ENCODE measurements around the gene TMEM19.
A peak's percentile ranks its signal among the peaks of the same experiment; 100 is the strongest.
"Not testable (repeated sequence)": the region's sequence is repeated elsewhere in the genome, so short reads cannot be mapped to it uniquely, and the experiment has no call there.

Gene TMEM19

GRCh38 chr12:71686658-71687025, 760 bp downstream of the TMEM19 start:
- Histone ChIP-seq H3K4me1 (no peaks in the 10 kb centered on the region), H3K27me3 (no peaks in the 10 kb centered on the region), H3K4me3 (ENCODE audit: low read depth, low read length) (peak overlapping the region; percentile 84), H3K36me3 (no peaks in the 10 kb centered on the region), H3K9me3 (no peaks in the 10 kb centered on the region)
- no peak for DNase-seq
- TF ChIP-seq CTCF (IDR thresholded peaks at IDR 0.05; ENCODE audit: low read depth, low read length) = no peak

DNA sequence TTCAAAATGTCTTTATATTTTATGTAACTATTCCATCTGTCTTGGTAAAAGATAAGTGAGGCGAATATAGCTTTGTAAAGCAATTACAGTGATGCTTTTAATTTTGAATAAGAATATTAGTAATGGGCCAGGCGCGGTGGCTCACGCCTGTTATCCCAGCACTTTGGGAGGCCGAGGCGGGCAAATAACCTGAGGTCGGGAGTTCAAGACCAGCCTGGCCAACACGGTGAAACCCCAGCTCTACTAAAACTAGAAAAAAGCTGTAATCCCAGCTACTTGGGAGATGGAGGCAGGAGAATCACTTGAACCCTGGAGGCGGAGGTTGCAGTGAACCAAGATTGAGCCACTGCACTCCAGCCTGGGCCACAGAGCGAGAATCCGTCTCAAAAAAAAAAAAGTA, 1.3 kb downstream of the TMEM19 start:
- H3K36me3 ChIP-seq, DNase-seq, H3K9me3 ChIP-seq, H3K4me1 ChIP-seq, H3K27me3 ChIP-seq: not testable (repeated sequence)
- peak overlapping the region; percentile 84 for H3K4me3 ChIP-seq (ENCODE audit: low read depth, low read length)

DNA sequence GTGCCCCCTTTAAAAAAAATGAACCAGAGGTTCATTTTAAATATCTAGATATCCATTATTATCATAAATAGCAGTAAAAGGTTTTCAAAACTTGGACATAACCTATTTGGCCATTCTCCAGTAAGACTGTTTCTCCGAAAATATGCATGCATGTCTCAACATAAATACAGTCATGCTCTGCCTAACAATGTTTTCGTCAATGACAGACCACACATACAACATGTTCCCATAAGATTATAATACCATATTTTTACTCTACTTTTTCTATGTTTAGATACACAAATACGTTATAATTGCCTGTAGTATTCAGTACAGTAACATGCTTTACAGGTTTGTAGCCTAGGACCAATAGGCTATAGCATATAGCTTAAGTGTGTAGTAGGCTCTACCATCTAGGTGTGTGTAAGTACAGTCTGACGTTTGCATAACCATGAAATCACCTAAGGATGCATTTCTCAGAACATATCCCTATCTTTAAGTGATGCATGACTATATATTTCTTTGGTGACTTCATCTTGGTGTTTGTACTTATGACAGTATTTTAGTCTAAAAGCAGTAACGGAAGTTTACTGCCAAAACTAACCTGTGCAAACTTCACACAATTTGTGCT, 3.2 kb downstream of the TMEM19 start:
- no peaks in the 10 kb centered on the region for H3K9me3 ChIP-seq
- no peaks in the 10 kb centered on the region for H3K4me1 ChIP-seq
- no peak for TF ChIP-seq CTCF (IDR thresholded peaks at IDR 0.05; ENCODE audit: low read depth, low read length)
- no peaks in the 10 kb centered on the region for H3K36me3 ChIP-seq
- H3K4me3 ChIP-seq (ENCODE audit: low read depth, low read length) = no peak overlapping the region
- H3K27me3 ChIP-seq = no peaks in the 10 kb centered on the region
- no peak for DNase-seq

DNA sequence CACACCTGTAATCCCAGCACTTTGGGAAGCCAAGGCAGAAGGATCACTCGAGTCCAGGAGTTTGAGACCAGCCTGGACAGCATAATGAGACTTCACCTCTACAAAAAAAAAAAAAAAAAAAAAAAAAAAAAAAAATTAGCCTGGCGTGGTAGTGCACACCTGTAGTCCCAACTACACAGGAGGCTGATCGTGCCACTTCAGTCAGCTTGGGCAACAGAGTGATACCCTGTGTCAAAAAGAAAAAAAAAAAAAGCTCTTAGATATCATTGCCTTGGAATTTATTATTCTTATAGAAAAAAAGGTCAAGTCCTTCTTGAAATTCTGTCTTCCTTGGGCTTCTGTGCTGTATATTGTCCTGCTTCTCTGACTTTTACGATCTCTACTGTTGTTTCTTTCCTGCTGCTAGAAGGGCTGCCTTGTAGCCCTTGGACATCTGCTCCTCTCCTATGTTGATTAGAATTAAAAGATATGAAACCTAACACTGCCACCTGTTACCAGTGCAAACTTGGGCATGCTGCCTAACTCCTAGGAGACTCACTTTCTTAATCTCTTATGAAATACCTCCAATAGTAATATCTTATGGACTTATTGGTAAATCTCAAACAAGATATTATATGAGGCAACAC, 5.7 kb downstream of the TMEM19 start:
- Histone ChIP-seq H3K4me3 (ENCODE audit: low read depth, low read length) (no peak overlapping the region), H3K27me3 (no peaks in the 10 kb centered on the region), H3K36me3 (no peaks in the 10 kb centered on the region), H3K9me3 (no peaks in the 10 kb centered on the region), H3K4me1 (no peaks in the 10 kb centered on the region)
- DNase-seq = no peak
- no peak for TF ChIP-seq CTCF (IDR thresholded peaks at IDR 0.05; ENCODE audit: low read depth, low read length)

- TF ChIP-seq CTCF (IDR thresholded peaks at IDR 0.05; ENCODE audit: low read depth, low read length) = no peak
- H3K36me3 ChIP-seq = peaks cover 4% of the 10 kb centered on the region
- H3K27me3 ChIP-seq = no peaks in the 10 kb centered on the region
- no peak for DNase-seq
- no peak overlapping the region for H3K4me3 ChIP-seq (ENCODE audit: low read depth, low read length)
- H3K4me1 ChIP-seq = no peaks in the 10 kb centered on the region
- H3K9me3 ChIP-seq = no peaks in the 10 kb centered on the region
Measured at GRCh38 chr12:71693126-71693525, 7.2 kb downstream of the TMEM19 start.

GRCh38 chr12:71693651-71694050, 7.8 kb downstream of the TMEM19 start:
- H3K9me3 ChIP-seq; H3K4me1 ChIP-seq; DNase-seq; H3K27me3 ChIP-seq; H3K4me3 ChIP-seq (ENCODE audit: low read depth, low read length); H3K36me3 ChIP-seq: not testable (repeated sequence)

DNA sequence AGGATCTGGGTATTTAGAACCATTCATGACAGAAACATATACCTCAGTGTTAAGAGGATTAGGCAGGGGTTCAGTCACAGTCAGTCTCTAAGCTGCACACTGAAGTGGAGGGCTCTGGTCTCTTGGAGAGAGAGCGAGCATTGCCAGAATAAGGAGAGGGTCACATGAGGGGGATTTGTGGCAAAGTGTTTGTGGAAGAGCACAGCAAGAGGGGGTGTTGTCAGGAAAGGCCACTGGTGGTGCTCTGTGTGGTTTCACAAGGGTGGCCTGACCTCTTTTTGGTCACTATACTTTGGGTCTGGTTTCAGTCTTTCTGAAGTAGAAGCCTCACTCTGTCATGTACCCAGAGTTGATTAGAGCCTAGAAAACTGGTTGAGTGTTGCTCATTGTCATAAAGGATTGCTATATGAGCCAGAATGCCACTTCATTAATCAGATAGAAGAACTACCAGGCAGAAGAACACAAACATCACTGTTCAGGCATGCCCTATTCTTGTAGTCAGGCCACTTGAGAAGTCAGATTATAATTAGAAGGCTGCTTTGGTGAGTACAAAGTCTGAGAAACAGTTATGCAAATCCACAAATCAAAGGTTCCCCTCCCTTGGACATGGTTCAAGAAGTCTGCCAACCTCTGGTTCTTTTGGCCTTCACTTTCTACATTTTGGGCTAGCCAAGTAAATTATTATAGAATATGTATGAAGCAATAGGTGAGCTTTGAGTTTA, 8.4 kb downstream of the TMEM19 start:
- Histone ChIP-seq H3K36me3 (peaks cover 4% of the 10 kb centered on the region), H3K4me3 (ENCODE audit: low read depth, low read length) (no peak overlapping the region), H3K4me1 (no peaks in the 10 kb centered on the region), H3K27me3 (no peaks in the 10 kb centered on the region), H3K9me3 (no peaks in the 10 kb centered on the region)
- TF ChIP-seq CTCF (IDR thresholded peaks at IDR 0.05; ENCODE audit: low read depth, low read length) = no peak
- DNase-seq = no peak

Data from BE2C (cell line).